Activated CD8-positive, alpha-beta T cell treated with anti-CD3 and anti-CD28 coated beads for 36 hours (primary cell): ENCODE data around the gene CAMK4. TPM values are rescaled to one million over a fixed set of nuclear protein-coding genes. Genes with fewer than 3 reads are reported as not detected.
A peak's percentile ranks its signal among the peaks of the same experiment; 100 is the strongest.

Experiments
- ATAC-seq: fragments of 200-7000 bp; cut with Tn5 transposase; one replicate; pipeline ENCODE4 v1.10.0; 2021; ENCODE audit warnings: mild to moderate bottlenecking, moderate library complexity
- CTCF ChIA-PET: fragments of 350-600 bp; sonication (Branson Sonifier 250); formaldehyde crosslinking; loops from one replicate; lab custom pipeline; 2021; ENCODE audit warnings: antibody characterized with exemption; lab: Charles Lee
- POLR2A ChIA-PET: fragments of 350-600 bp; sonication (Branson Sonifier 250); formaldehyde crosslinking; loops from one replicate; lab custom pipeline; 2021; ENCODE audit warnings: antibody characterized with exemption; lab: Charles Lee
- DNase-seq: peaks from one replicate; pipeline ENCODE4 v3.0.0-alpha.2; 2020
- H3K27ac Mint-ChIP-seq: one replicate; pipeline ENCODE4 v1.8.0; 2021; ENCODE audit warnings: mild to moderate bottlenecking, mixed read lengths
- H3K27me3 Mint-ChIP-seq: one replicate; pipeline ENCODE4 v1.8.0; 2021; ENCODE audit warnings: mixed read lengths
- H3K36me3 Mint-ChIP-seq: one replicate; pipeline ENCODE4 v1.8.0; 2021; ENCODE audit warnings: low read depth, mixed read lengths
- H3K4me1 Mint-ChIP-seq: one replicate; pipeline ENCODE4 v1.8.0; 2021; ENCODE audit warnings: low read depth, mixed read lengths
- H3K4me3 Mint-ChIP-seq: one replicate; pipeline ENCODE4 v1.8.0; 2021; ENCODE audit warnings: mild to moderate bottlenecking, moderate library complexity, mixed read lengths
- H3K9me3 Mint-ChIP-seq: one replicate; pipeline ENCODE4 v1.8.0; 2021; ENCODE audit warnings: mixed read lengths
- intact Hi-C: fragments of 100-400 bp; cut with micrococcal nuclease; formaldehyde crosslinking; loops from one replicate; pipeline ENCODE4 v1.10.0; 2022
- total RNA-seq, 2 experiments: library from RNA; stranded (reverse); gene quantifications; one replicate each; pipeline ENCODE4 v1.2.3, GENCODE V29; 2021
- TF ChIP-seq, protein P1 (sequence below): fragments of 200-600 bp; IDR thresholded peaks from one replicate; pipeline ENCODE4 v1.8.0; 2022; ENCODE audit warnings: antibody characterized with exemption, mild to moderate bottlenecking

Gene CAMK4
- total RNA-seq, 2 experiments from 2014 or later = 79.7 to 80.7 TPM

DNA sequence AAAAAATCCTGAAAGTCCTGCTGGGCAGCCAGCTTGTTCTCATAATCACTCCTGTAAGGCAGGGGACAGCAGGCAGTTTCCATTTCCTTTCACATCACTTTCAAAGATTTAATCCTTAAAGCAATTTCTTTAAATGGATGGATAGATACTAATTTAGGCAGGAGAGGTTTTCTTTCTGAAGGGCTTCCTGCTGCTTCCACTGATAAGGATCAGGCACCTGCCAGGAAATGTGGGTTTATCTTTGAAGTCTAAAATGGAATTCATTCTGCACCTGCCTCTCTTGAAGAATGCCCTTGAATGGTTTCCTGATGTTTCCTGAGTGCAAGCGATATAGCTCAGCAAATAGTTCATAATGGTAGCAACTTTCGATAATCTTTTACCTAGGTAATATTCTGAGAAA, 223.6 kb downstream of the CAMK4 start:
- no peak overlapping the region for H3K27ac Mint-ChIP-seq
- POLR2A ChIA-PET = no interaction called here
- no peak for ATAC-seq

DNA sequence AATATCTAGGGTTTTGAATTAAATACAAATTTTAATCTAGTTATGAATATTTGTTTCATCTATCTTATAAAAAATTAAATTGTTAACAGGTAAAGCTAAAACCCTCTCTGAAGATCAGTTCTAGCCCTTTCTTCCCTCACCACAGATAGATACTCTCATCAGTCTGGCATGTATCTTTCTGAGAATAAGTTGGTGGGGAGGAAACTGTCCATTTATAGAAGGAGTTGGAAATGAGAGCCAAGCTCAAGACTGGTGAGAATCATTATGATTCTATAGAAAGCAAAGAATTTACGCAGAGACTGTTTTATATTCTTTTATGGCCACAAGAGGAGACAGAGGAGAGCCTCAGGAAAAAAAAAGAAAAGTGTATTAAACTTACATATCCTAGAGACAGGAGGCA, 229.1 kb downstream of the CAMK4 start:
- CTCF ChIA-PET = interaction anchor here (1.5 kb wide), 1 partner anchor 78 kb away, joined by 5 read pairs; no protein-coding TSS in a partner anchor
- DNase-seq (no peak), ATAC-seq (no peak)
- no peak overlapping the region for H3K4me3 Mint-ChIP-seq
- no peaks in the 10 kb centered on the region for H3K27me3 Mint-ChIP-seq
- intact Hi-C loops = no loop called here
- peak overlapping the region; percentile 2 for H3K27ac Mint-ChIP-seq
- H3K9me3 Mint-ChIP-seq = no peaks in the 10 kb centered on the region
- H3K36me3 Mint-ChIP-seq = peaks cover 40% of the 10 kb centered on the region
- peaks cover 16% of the 10 kb centered on the region for H3K4me1 Mint-ChIP-seq
- POLR2A ChIA-PET = no interaction called here
- TF ChIP-seq, protein P1, sequence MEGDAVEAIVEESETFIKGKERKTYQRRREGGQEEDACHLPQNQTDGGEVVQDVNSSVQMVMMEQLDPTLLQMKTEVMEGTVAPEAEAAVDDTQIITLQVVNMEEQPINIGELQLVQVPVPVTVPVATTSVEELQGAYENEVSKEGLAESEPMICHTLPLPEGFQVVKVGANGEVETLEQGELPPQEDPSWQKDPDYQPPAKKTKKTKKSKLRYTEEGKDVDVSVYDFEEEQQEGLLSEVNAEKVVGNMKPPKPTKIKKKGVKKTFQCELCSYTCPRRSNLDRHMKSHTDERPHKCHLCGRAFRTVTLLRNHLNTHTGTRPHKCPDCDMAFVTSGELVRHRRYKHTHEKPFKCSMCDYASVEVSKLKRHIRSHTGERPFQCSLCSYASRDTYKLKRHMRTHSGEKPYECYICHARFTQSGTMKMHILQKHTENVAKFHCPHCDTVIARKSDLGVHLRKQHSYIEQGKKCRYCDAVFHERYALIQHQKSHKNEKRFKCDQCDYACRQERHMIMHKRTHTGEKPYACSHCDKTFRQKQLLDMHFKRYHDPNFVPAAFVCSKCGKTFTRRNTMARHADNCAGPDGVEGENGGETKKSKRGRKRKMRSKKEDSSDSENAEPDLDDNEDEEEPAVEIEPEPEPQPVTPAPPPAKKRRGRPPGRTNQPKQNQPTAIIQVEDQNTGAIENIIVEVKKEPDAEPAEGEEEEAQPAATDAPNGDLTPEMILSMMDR = no peak

More for the DNA sequence above, 223.6 kb downstream of the CAMK4 start:
- no peaks in the 10 kb centered on the region for H3K9me3 Mint-ChIP-seq
- TF ChIP-seq, protein P1 = no peak
- CTCF ChIA-PET = no interaction called here
- intact Hi-C loops = no loop called here
- no peak for DNase-seq
- H3K36me3 Mint-ChIP-seq = peaks cover 47% of the 10 kb centered on the region
- H3K27me3 Mint-ChIP-seq = no peaks in the 10 kb centered on the region
- no peak overlapping the region for H3K4me3 Mint-ChIP-seq
- peaks cover 19% of the 10 kb centered on the region for H3K4me1 Mint-ChIP-seq

DNA sequence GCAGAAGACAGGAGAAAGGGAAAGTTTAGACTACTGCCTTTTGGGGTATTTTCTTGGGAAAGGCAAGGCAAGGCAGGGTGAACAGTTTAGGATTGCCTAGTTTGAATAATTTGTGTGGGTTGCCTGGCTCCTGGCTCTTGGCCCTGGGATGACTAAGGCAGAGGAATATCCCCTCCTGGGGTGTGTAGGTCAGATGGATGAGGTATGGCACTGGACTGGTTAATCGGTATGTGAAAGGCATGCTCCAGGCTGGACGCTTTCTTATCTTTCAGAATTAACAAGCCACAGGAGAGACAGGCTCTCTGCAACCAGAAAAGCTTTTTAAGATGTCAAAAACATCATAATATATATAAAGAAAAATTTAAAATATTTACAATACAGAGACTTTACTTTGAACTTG, 229.6 kb downstream of the CAMK4 start:
- Mint-ChIP-seq H3K9me3 (no peaks in the 10 kb centered on the region), H3K4me3 (no peak overlapping the region), H3K4me1 (peaks cover 16% of the 10 kb centered on the region), H3K27me3 (no peaks in the 10 kb centered on the region), H3K36me3 (peaks cover 41% of the 10 kb centered on the region), H3K27ac (peak overlapping the region; percentile 2)
- CTCF ChIA-PET = interaction anchor here (1.5 kb wide), 1 partner anchor 78 kb away, joined by 5 read pairs; no protein-coding TSS in a partner anchor
- TF ChIP-seq, protein P1 = no peak
- DNase-seq = no peak
- POLR2A ChIA-PET = no interaction called here
- ATAC-seq = no peak
- intact Hi-C loops = no loop called here

- no peaks in the 10 kb centered on the region for H3K27me3 Mint-ChIP-seq
- ChIA-PET POLR2A (no interaction called here), CTCF (interaction anchor here (1.5 kb wide), 1 partner anchor 77 kb away, joined by 5 read pairs; no protein-coding TSS in a partner anchor)
- H3K36me3 Mint-ChIP-seq = peaks cover 45% of the 10 kb centered on the region
- no peak overlapping the region for H3K4me3 Mint-ChIP-seq
- intact Hi-C loops = no loop called here
- H3K9me3 Mint-ChIP-seq = no peaks in the 10 kb centered on the region
- no peak overlapping the region for H3K27ac Mint-ChIP-seq
- TF ChIP-seq, protein P1 = no peak
- no peak for DNase-seq
- no peak for ATAC-seq
- H3K4me1 Mint-ChIP-seq = peaks cover 17% of the 10 kb centered on the region
These were observed 230.0 kb downstream of the CAMK4 start for GRCh38 chr5:111454198-111454622.

DNA sequence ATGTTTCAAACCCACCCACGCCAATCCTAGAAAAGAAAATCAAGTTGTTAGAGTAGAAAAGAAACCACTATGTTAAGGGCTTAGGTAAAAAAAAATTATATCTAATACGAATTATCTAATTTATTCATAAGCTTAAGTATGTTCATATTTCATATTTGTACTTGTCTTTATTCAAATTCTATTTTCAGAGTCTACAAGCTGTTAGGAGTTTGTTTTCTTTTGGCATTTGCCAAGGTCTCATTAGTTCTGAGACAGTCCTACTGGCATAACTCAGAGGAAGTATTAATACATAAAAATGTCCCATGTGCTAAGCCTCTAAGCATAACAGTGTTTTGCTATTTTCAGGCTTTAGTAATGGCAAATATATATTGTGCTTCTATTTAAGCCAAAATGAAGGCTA, 230.6 kb downstream of the CAMK4 start:
- Mint-ChIP-seq H3K27me3 (no peaks in the 10 kb centered on the region), H3K4me3 (no peak overlapping the region), H3K36me3 (peaks cover 45% of the 10 kb centered on the region), H3K4me1 (peaks cover 20% of the 10 kb centered on the region), H3K9me3 (no peaks in the 10 kb centered on the region), H3K27ac (no peak overlapping the region)
- no peak for ATAC-seq
- TF ChIP-seq, protein P1 = no peak
- intact Hi-C loops = no loop called here
- DNase-seq = no peak
- ChIA-PET POLR2A (no interaction called here), CTCF (no interaction called here)
